NCI-H146 treated with DMSO at 0.1 percent for 48 hours (cell line): ENCODE measurements around the gene MUSK.

Experiments
- DNase-seq: peaks from one replicate; lab custom pipeline; 2025; ENCODE audit not compliant: unreplicated experiment; lab: John Stamatoyannopoulos, UW

The MUSK gene

GRCh38 chr9:110850401-110851135 is 182.0 kb downstream of the MUSK start:
- no peak for DNase-seq
